ENCODE measurements around the gene COQ8A.

DNA sequence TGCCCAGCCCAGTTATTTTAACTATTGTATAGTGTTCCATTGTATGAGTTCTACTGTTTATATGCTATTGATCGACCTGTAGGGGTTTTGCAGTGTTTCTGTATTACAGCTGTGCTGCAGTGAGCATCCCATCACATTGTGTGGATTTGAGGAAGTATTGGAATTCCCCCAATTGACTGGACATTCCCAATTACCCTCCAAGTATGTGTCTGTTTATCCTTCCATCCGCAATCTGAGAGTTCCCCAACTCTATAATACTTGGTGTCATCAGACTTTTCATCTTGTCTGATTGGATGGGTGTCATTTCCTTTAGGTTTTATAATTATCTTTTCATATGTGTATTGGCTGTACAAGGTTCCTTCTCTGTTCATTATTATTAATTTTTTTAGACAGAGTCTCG, 41.8 kb upstream of the COQ8A start:
- TF ChIP-seq, protein P1, sequence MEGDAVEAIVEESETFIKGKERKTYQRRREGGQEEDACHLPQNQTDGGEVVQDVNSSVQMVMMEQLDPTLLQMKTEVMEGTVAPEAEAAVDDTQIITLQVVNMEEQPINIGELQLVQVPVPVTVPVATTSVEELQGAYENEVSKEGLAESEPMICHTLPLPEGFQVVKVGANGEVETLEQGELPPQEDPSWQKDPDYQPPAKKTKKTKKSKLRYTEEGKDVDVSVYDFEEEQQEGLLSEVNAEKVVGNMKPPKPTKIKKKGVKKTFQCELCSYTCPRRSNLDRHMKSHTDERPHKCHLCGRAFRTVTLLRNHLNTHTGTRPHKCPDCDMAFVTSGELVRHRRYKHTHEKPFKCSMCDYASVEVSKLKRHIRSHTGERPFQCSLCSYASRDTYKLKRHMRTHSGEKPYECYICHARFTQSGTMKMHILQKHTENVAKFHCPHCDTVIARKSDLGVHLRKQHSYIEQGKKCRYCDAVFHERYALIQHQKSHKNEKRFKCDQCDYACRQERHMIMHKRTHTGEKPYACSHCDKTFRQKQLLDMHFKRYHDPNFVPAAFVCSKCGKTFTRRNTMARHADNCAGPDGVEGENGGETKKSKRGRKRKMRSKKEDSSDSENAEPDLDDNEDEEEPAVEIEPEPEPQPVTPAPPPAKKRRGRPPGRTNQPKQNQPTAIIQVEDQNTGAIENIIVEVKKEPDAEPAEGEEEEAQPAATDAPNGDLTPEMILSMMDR (IDR thresholded peaks at IDR 0.05; ENCODE audit: low read length): no peak
- no peak for TF ChIP-seq EZH2 (IDR thresholded peaks at IDR 0.05; ENCODE audit: borderline replicate concordance, low read length)

Measured in OCI-LY1 (cell line).